ENCODE data around the gene HSPA12A.

DNA sequence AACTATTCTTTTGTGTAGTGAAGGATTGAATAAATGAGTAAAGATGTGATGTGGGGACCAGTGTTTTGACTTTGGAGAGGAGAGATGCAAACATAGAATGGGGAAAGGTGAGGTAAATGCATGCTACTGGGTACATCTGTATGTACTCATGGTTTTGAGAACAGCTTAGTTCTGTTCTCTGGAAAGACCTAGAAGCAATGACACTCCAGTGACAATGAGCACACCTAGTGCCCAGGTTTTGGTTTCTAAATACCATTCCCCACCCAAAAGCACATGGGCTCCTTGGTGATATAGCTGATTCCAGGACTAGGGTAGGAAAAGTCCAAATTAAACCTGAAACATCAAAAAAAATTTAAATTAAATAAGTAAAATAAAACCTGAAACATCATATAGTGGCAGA is 22.6 kb upstream of the HSPA12A start:
- TF ChIP-seq, protein P1, sequence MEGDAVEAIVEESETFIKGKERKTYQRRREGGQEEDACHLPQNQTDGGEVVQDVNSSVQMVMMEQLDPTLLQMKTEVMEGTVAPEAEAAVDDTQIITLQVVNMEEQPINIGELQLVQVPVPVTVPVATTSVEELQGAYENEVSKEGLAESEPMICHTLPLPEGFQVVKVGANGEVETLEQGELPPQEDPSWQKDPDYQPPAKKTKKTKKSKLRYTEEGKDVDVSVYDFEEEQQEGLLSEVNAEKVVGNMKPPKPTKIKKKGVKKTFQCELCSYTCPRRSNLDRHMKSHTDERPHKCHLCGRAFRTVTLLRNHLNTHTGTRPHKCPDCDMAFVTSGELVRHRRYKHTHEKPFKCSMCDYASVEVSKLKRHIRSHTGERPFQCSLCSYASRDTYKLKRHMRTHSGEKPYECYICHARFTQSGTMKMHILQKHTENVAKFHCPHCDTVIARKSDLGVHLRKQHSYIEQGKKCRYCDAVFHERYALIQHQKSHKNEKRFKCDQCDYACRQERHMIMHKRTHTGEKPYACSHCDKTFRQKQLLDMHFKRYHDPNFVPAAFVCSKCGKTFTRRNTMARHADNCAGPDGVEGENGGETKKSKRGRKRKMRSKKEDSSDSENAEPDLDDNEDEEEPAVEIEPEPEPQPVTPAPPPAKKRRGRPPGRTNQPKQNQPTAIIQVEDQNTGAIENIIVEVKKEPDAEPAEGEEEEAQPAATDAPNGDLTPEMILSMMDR (IDR thresholded peaks at IDR 0.05): no peak
- no peak for TF ChIP-seq POLR2A (IDR thresholded peaks at IDR 0.05)

Data from Peyer's patch (tissue), 4 donors.